K562 (cell line): Measurements from ENCODE around the gene CACNA1C. TPM values are rescaled to one million over a fixed set of nuclear protein-coding genes. Genes with fewer than 3 reads are reported as not detected.

Source experiments
- ATAC-seq: fragments of 200-7000 bp; cut with Tn5 transposase; 3 replicates; pipeline ENCODE4 v1.9.1; 2020; ENCODE audit warnings: moderate library complexity
- BruUV-seq: library from RNA; stranded (reverse); fragments of 400-500 nt; replicated peaks from 2 replicates; lab custom pipeline; 2021; lab: Mats Ljungman, UMichigan
- CTCF ChIA-PET: fragments of 300-600 bp; formaldehyde crosslinking; extraction: SDS; loops from one replicate; lab custom pipeline; 2021; ENCODE audit warnings: low intra/inter-chr PET ratio; lab: Yijun Ruan, JAX
- POLR2A ChIA-PET: fragments of 300-600, 350-650 bp; sonication (Branson Sonifier 250); formaldehyde crosslinking; extraction: SDS; loops from one replicate; lab custom pipeline; 2021; ENCODE audit warnings: antibody characterized with exemption, inconsistent platforms; lab: Yijun Ruan, JAX
- DNase-seq, 4 experiments: peaks; one replicate each; pipeline versions ENCODE4 v3.0.0 to v3.0.0-alpha.2; 2011 to 2018; ENCODE audit warnings: low spot score in 3 of 4, mixed read lengths in 3 of 4; ENCODE audit errors: extremely low read depth in 1 of 4
- FAIRE-seq: peaks from 2 replicates; lab custom pipeline; 2011; peaks lifted over from hg19 to GRCh38; lab: Jason Lieb, UNC
- H2AFZ ChIP-seq: 2 replicates; pipeline ENCODE4 v1.6.0; 2011; ENCODE audit warnings: low read depth, low read length, control low read depth, inconsistent platforms
- H3K27ac ChIP-seq: fragments of 200-600 bp; 3 replicates; pipeline ENCODE4 v1.8.0; 2011; ENCODE audit warnings: low read depth, mild to moderate bottlenecking, control low read depth, inconsistent platforms, low read length, moderate library complexity, mixed read lengths; ENCODE audit errors: extremely low read depth
- H3K27me3 ChIP-seq, 2 experiments: fragments of 300-600 bp in 1 of 2; 2 replicates in 1 of 2; 3 replicates in 1 of 2; pipeline versions ENCODE4 v1.6.0 to v1.8.0; 2011; ENCODE audit warnings: inconsistent platforms in 2 of 2, low read length in 2 of 2, mild to moderate bottlenecking in 1 of 2, mixed read lengths in 1 of 2, moderate library complexity in 1 of 2; ENCODE audit not compliant: control insufficient read depth in 2 of 2, insufficient read depth in 2 of 2
- H3K36me3 ChIP-seq: fragments of 300-600 bp; 3 replicates; pipeline ENCODE4 v1.8.0; 2011; ENCODE audit warnings: mild to moderate bottlenecking, low read length, inconsistent platforms; ENCODE audit not compliant: control insufficient read depth, insufficient read depth
- H3K4me1 ChIP-seq, 2 experiments: fragments of 200-600 bp in 1 of 2; replicated peaks in 1 of 2; 2 replicates in 1 of 2; 3 replicates in 1 of 2; pipeline versions ENCODE4 v1.5.1 to v1.8.0; 2011; ENCODE audit warnings: inconsistent platforms in 2 of 2, low read length in 2 of 2, mild to moderate bottlenecking in 1 of 2, mixed read lengths in 1 of 2, moderate library complexity in 1 of 2; ENCODE audit not compliant: control insufficient read depth in 2 of 2, insufficient read depth in 2 of 2
- H3K4me2 ChIP-seq: 2 replicates; pipeline ENCODE4 v1.6.1; 2011; ENCODE audit warnings: low read length, control low read depth, inconsistent platforms, mixed read lengths; ENCODE audit not compliant: insufficient read depth
- H3K4me3 ChIP-seq: fragments of 200-600 bp; sonication (generic), shearing (Covaris generic); 2 replicates; pipeline ENCODE4 v1.5.1; 2016; ENCODE audit warnings: control low read depth, inconsistent platforms
- H3K79me2 ChIP-seq: fragments of 200-600 bp; 3 replicates; pipeline ENCODE4 v1.8.0; 2011; ENCODE audit warnings: low read length, inconsistent platforms; ENCODE audit not compliant: control insufficient read depth, insufficient read depth
- H3K9ac ChIP-seq, 2 experiments: 2 replicates each; pipeline versions ENCODE4 v1.6.0 to v1.6.1; 2011; ENCODE audit warnings: low read depth in 2 of 2, low read length in 2 of 2, control low read depth in 1 of 2, inconsistent platforms in 1 of 2, mild to moderate bottlenecking in 1 of 2, mixed read lengths in 1 of 2; ENCODE audit not compliant: insufficient read depth in 1 of 2
- H3K9me1 ChIP-seq: one replicate; pipeline ENCODE4 v1.6.0; 2011; ENCODE audit warnings: inconsistent platforms, mild to moderate bottlenecking, low read length, moderate library complexity; ENCODE audit not compliant: control insufficient read depth, insufficient read depth
- H3K9me3 ChIP-seq: replicated peaks from 2 replicates; pipeline ENCODE4 v1.5.1; 2011; ENCODE audit warnings: low read depth, low read length, inconsistent platforms; ENCODE audit not compliant: control insufficient read depth, insufficient read depth
- H4K20me1 ChIP-seq: replicated peaks from 2 replicates; pipeline ENCODE4 v1.6.1; 2011; ENCODE audit warnings: low read length, inconsistent platforms, mixed read lengths; ENCODE audit not compliant: control insufficient read depth, insufficient read depth
- E2F8 ChIP-seq: fragments of 450-650 bp; IDR thresholded peaks from 2 replicates; pipeline ENCODE4 v1.7.1; 2018; ENCODE audit warnings: mild to moderate bottlenecking, low read depth; ENCODE audit not compliant: partially characterized antibody
- MEIS2 ChIP-seq: fragments of 450-650 bp; IDR thresholded peaks from 2 replicates; pipeline ENCODE4 v1.6.1; 2014; ENCODE audit warnings: mild to moderate bottlenecking; ENCODE audit not compliant: partially characterized antibody
- MNT ChIP-seq, 2 experiments: fragments of 450-650 bp; conservative IDR thresholded peaks; 2 replicates each; pipeline ENCODE4 v1.6.1; 2017; ENCODE audit warnings: mild to moderate bottlenecking in 2 of 2, moderate library complexity in 2 of 2
- NR0B1 ChIP-seq: fragments of 450-650 bp; IDR thresholded peaks from one replicate; pipeline ENCODE4 v1.6.1; 2018; ENCODE audit warnings: mild to moderate bottlenecking, moderate library complexity; ENCODE audit not compliant: partially characterized antibody
- PHB ChIP-seq: fragments of 250-450 bp; sonication (Bioruptor Pico); IDR thresholded peaks from 2 replicates; pipeline ENCODE4 v1.5.0; 2021
- PRMT5 ChIP-seq: sonication (generic); formaldehyde crosslinking; IDR thresholded peaks from 2 replicates; pipeline ENCODE4 v1.5.0; 2020; ENCODE audit warnings: missing genetic modification reagents
- PTRF ChIP-seq: fragments of 450-650 bp; IDR thresholded peaks from 2 replicates; pipeline ENCODE4 v1.6.1; 2016; ENCODE audit warnings: mild to moderate bottlenecking, missing genetic modification characterization, missing compliant biosample characterization
- RBM25 ChIP-seq: fragments of 200-400 bp; formaldehyde crosslinking; IDR thresholded peaks from 2 replicates; pipeline ENCODE4 v1.6.1; 2018; ENCODE audit warnings: low read length, low read depth, moderate library complexity; ENCODE audit not compliant: severe bottlenecking
- SAFB2 ChIP-seq: fragments of 200-400 bp; formaldehyde crosslinking; IDR thresholded peaks from 2 replicates; pipeline ENCODE4 v1.6.1; 2018; ENCODE audit warnings: borderline replicate concordance, low read length, low read depth, moderate library complexity; ENCODE audit not compliant: severe bottlenecking
- SMAD3 ChIP-seq: fragments of 450-650 bp; formaldehyde crosslinking; conservative IDR thresholded peaks from 2 replicates; pipeline ENCODE4 v1.4.0; 2020; ENCODE audit warnings: mild to moderate bottlenecking
- WGBS: fragments of 100-300 bp; shearing (Covaris generic); methylation state at CpG from one replicate; pipeline ENCODE4 v1.1.6; 2016; ENCODE audit warnings: low coverage, mixed read lengths; ENCODE audit not compliant: insufficient coverage; ENCODE audit errors: missing lambda C conversion rate; 5-methylcytosine and 5-hydroxymethylcytosine counted together
- in situ Hi-C: fragments of 300-500 bp; cut with MboI; formaldehyde crosslinking; loops from 4 replicates; pipeline ENCODE4 v1.15.0; 2018; ENCODE audit warnings: inconsistent platforms, mixed read lengths
- intact Hi-C: fragments of 100-400 bp; cut with micrococcal nuclease; formaldehyde crosslinking; loops from 2 replicates; pipeline ENCODE4 v1.14.2; 2022
- polyA plus RNA-seq, 8 experiments: library from polyadenylated mRNA; depleted of rRNA in 4 of 8; stranded (reverse) in 5 of 8; unstranded in 3 of 8; fragments of >200 nt; fragmentation: Nextera tagmentation in 2 of 8; fragmentation: Illumina TruSeq in 1 of 8; extraction: Ambion mirVana in 2 of 8; extraction: Trizol in 1 of 8; gene quantifications; 2 replicates each; pipeline versions ENCODE4 v1.2.1 to v1.2.3, GENCODE V29; 2011 to 2014; ENCODE audit warnings: inconsistent platforms in 1 of 8, missing spikeins in 1 of 8
- total RNA-seq, 7 experiments: library from RNA; depleted of rRNA in 6 of 7; stranded (reverse); fragments of >200 nt in 6 of 7; fragmentation: Illumina TruSeq in 2 of 7; extraction: Trizol in 2 of 7; gene quantifications; 2 replicates each; pipeline versions ENCODE4 v1.2.1 to v1.2.3, GENCODE V29; 2011 to 2021; ENCODE audit warnings: low replicate concordance in 1 of 7

Gene CACNA1C
- total and polyA plus RNA-seq, 9 of the 15 experiments (the other 6 are each of a cell fraction or from before 2014, with no cell fraction given), result not detected

GRCh38 chr12:2679816-2680675, 627.3 kb downstream of the CACNA1C start:
- in situ Hi-C loops, result no loop called here
- Histone ChIP-seq H2AFZ (no peak overlapping the region), H3K27ac (no peak overlapping the region), H4K20me1 (no peaks in the 10 kb centered on the region), H3K4me1 (no peaks in the 10 kb centered on the region), H3K9me1 (no peaks in the 10 kb centered on the region), H3K36me3 (no peaks in the 10 kb centered on the region), H3K4me2 (no peak overlapping the region), H3K79me2 (no peaks in the 10 kb centered on the region), H3K9me3 (no peaks in the 10 kb centered on the region), H3K4me3 (no peak overlapping the region), H3K27me3 (peaks cover 0 to 31% of the 10 kb centered on the region in 2 experiments; a peak in 4 of 5 replicates), H3K9ac (no peak overlapping the region)
- DNase-seq (no peak), ATAC-seq (no peak), FAIRE-seq (no peak)
- intact Hi-C loops, result no loop called here
- ChIA-PET POLR2A (no interaction called here), CTCF (no interaction called here)
- no TSS peak for BruUV-seq
- WGBS, result 1% methylated on average over 11 of the region's 18 CpGs
- TF ChIP-seq RBM25 (no peak), SMAD3 (CRISPR knock-in tag) (no peak), NR0B1 (no peak), SAFB2 (no peak), PRMT5 (CRISPR knock-in tag) (no peak), MNT (conservative IDR thresholded peaks at IDR 0.05) (no peak), E2F8 (no peak), MEIS2 (no peak), PTRF (tag) (no peak), PHB (no peak)
